SK-N-MC (cell line): ENCODE measurements around the gene URAD.
A peak's percentile ranks its signal among the peaks of the same experiment; 100 is the strongest.

Experiments
- DNase-seq: peaks from one replicate; pipeline ENCODE4 v3.0.0-alpha.2; 2011; ENCODE audit warnings: low read depth, low spot score
- H3K27ac ChIP-seq: fragments of 200-600 bp; sonication (generic); 2 replicates; pipeline ENCODE4 v1.5.1; 2016; ENCODE audit warnings: mixed run types
- H3K36me3 ChIP-seq: fragments of 200-600 bp; sonication (generic); 2 replicates; pipeline ENCODE4 v1.6.1; 2017; ENCODE audit warnings: antibody characterized with exemption, low read length, mixed read lengths; ENCODE audit not compliant: insufficient read depth
- H3K4me3 ChIP-seq: fragments of 200-600 bp; sonication (generic); 2 replicates; pipeline ENCODE4 v1.5.1; 2016
- H3K9ac ChIP-seq: fragments of 200-600 bp; sonication (generic); 2 replicates; pipeline ENCODE4 v1.8.0; 2017; ENCODE audit warnings: mixed run types, mixed read lengths; ENCODE audit not compliant: insufficient read length
- H3K9me3 ChIP-seq: fragments of 200-600 bp; sonication (generic); 2 replicates; pipeline ENCODE4 v1.6.1; 2017; ENCODE audit warnings: low read depth, mild to moderate bottlenecking, antibody characterized with exemption, low read length, moderate library complexity, mixed read lengths
- EZH2 ChIP-seq: fragments of 200-600 bp; sonication (generic); IDR thresholded peaks from one replicate; pipeline ENCODE4 v1.6.1; 2017; ENCODE audit warnings: antibody characterized with exemption
- FOXP2 ChIP-seq: optimal IDR thresholded peaks from 2 replicates; pipeline ENCODE3; 2011; ENCODE audit warnings: mild to moderate bottlenecking, moderate library complexity; ENCODE audit not compliant: insufficient read depth; ENCODE audit errors: extremely low read length, control extremely low read depth
- POLR2AphosphoS5 ChIP-seq: IDR thresholded peaks from 2 replicates; pipeline ENCODE4 v1.6.1; 2012; ENCODE audit warnings: mild to moderate bottlenecking, low read depth, low read length, borderline replicate concordance

Gene URAD

DNA sequence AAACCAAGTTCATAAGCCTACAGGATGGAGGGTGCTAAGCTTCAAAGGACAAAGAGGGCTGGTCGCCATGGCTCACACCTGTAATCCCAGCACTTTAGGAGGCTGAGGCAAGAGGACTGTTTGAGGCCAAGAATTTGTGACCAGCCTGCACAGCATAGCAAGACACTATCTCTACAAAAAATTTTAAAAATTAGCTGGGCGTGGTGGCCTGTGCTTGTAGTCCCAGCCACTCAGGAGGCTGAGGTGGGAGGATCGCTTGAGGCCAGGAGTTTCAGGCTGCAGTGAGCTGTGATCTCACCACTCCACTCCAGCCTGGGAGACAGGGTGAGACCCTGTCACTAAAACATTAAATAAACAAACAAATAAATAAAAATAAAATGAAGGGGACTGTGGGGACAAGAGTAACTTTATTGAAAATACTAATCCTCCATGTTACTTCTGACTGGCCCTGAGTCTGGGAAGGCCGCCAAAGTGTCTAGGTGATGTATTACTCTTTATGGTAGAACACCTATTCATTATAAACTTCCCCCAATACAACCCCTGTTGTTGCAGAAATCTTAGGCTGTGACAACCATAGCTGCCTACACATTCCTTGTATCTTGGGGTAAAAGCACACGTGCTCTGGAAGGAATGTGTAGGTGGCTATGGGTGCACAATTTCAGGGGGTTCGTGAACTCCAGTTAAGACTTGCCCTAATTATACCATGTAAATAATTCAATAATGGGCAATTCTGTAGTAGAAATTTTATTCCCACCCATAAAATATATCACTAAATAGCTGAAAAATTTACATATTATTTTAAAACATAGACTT, 14.6 kb upstream of the URAD start:
- TF ChIP-seq POLR2AphosphoS5: no peak
- no peak for TF ChIP-seq EZH2
- no peak for TF ChIP-seq FOXP2
- Histone ChIP-seq H3K27ac (no peak overlapping the region), H3K36me3 (no peaks in the 10 kb centered on the region), H3K9ac (no peak overlapping the region), H3K9me3 (no peaks in the 10 kb centered on the region), H3K4me3 (no peak overlapping the region)
- DNase-seq: no peak

DNA sequence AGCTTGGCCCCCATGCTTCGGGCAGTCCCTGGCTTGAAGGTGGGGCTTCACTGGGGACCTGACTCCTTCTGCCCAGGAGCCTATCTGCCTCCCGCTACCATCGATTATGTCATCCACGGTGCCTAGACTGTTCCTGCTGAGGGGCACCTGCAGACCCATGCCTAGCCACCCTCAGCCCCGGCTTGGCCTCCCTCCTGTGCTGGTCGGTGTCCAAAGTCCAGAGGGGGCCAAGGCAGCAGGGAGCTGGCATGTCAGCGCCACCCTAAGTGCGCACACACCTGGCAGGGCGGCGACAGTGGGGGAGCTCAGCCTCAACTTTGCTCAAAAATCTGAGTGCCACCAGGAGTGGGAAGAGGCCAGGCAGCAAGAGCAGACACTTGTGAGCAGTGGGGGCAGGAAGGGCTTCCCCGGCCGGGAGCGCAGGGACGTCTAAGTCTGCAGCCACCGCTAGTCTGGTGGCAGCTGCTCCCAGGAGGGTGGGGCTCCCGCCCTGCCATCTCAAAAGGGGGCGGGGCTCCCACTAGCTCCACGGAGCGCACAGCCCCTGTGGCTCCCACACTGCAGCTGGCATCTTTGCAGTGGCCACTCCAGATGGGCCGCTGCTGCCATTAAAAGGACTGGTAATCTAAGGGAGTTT, 13.5 kb upstream of the URAD start:
- H3K36me3 ChIP-seq: no peaks in the 10 kb centered on the region
- no peak overlapping the region for H3K4me3 ChIP-seq
- no peaks in the 10 kb centered on the region for H3K9me3 ChIP-seq
- DNase-seq: no peak
- TF ChIP-seq FOXP2 (no peak), POLR2AphosphoS5 (no peak), EZH2 (no peak)
- H3K9ac ChIP-seq: no peak overlapping the region
- H3K27ac ChIP-seq: no peak overlapping the region

DNA sequence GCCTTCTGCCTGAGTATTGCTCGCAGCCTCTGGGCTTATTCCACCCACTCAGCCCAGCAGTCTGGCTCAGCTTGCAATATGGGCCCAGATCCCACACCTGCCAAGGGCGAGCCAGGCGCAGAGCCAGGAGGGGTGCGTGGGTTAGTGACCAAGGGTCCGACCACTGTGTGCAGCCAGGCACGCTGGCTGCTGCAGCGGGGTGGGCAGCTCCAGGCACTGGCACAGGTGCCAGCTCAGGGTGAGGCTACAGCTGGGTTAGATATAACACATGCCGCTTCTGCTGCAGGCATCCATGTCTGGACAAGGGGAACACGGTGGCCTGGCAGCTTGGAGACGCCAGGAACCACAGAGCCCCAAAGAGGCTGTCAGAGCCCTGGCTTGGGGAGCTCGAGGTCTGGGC, 12.6 kb upstream of the URAD start:
- no peak overlapping the region for H3K27ac ChIP-seq
- no peak for TF ChIP-seq POLR2AphosphoS5
- TF ChIP-seq FOXP2: no peak
- TF ChIP-seq EZH2: no peak
- no peak overlapping the region for H3K9ac ChIP-seq
- H3K9me3 ChIP-seq: no peaks in the 10 kb centered on the region
- no peak overlapping the region for H3K4me3 ChIP-seq
- no peak for DNase-seq
- H3K36me3 ChIP-seq: no peaks in the 10 kb centered on the region

DNA sequence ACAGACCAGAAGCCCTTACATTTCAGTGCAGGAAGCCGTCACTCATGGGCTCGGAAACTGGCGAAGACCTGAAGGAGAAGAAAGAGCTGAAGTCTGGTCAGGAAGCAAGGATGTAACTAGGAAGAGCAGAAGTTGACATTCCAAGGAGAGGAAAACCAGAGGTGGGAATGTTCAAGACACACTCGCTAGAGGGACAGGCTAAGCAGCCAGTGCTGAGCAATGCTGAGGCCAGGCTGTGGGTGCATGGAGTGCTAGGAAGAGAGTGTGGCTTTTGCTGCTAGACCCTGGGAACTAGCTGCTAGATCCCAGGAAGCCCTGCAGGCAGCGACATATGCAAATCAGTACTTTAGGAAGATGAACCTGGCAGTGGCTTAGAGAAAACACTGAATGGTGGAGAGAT, 12.1 kb upstream of the URAD start:
- no peaks in the 10 kb centered on the region for H3K9me3 ChIP-seq
- H3K4me3 ChIP-seq: no peak overlapping the region
- no peak for DNase-seq
- TF ChIP-seq FOXP2: no peak
- TF ChIP-seq POLR2AphosphoS5: no peak
- no peak for TF ChIP-seq EZH2
- no peaks in the 10 kb centered on the region for H3K36me3 ChIP-seq
- H3K9ac ChIP-seq: no peak overlapping the region
- H3K27ac ChIP-seq: no peak overlapping the region

DNA sequence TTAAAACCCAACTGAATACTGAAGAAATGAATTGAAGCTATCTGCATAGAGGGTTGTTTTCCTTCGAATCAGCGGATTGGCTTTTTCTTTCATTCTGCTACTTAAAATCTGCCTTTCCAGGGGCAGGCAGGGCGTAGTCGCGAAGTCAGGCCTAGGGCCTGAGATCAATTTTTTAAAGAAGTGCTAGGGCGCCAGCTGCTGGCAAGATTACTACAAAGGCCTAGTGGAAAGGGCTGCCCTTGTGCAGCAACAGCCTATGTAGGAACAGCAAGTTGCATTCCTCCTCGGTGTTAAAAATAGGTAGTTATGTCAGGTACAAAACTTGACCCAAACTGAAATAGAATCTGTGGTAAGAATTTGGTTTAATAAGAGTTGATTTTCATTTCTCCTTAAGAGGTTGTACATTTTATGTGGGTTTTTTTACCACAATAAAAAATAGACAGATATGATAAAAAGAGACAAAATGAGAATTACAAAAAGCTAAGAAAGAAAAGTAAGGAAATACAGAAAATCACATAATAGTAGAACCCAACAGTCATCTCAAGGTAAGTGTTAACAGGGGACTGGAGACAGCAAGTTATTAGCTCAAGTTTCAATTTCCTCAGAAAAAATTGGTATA, 9.5 kb upstream of the URAD start:
- no peak for TF ChIP-seq POLR2AphosphoS5
- no peak for TF ChIP-seq FOXP2
- no peak for TF ChIP-seq EZH2
- Histone ChIP-seq H3K9me3 (no peaks in the 10 kb centered on the region), H3K27ac (no peak overlapping the region), H3K36me3 (no peaks in the 10 kb centered on the region), H3K4me3 (no peak overlapping the region), H3K9ac (no peak overlapping the region)
- no peak for DNase-seq

DNA sequence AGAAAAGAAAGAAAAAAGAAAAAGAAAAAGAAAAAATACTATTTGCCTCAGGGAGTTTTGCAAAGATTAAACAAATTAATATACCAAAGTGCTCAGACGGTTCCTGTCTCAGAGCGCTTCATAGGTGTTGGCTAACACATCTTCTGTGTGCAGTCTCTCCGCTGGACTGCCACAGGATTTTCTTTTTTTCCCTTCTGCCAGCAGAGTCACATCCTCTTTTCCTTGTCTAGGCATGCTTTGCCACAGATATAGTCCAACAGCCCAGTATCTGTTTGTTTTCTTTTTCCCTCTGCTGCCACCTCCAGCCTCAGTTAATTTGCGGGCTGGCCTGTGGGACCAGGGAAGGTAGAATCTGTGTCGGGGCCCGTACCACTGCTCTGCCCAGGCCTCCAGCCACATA, 3.4 kb upstream of the URAD start:
- Histone ChIP-seq H3K4me3 (no peak overlapping the region), H3K27ac (no peak overlapping the region), H3K9ac (no peak overlapping the region), H3K36me3 (no peaks in the 10 kb centered on the region), H3K9me3 (no peaks in the 10 kb centered on the region)
- TF ChIP-seq FOXP2: no peak
- TF ChIP-seq EZH2: no peak
- TF ChIP-seq POLR2AphosphoS5: no peak
- DNase-seq: no peak

DNA sequence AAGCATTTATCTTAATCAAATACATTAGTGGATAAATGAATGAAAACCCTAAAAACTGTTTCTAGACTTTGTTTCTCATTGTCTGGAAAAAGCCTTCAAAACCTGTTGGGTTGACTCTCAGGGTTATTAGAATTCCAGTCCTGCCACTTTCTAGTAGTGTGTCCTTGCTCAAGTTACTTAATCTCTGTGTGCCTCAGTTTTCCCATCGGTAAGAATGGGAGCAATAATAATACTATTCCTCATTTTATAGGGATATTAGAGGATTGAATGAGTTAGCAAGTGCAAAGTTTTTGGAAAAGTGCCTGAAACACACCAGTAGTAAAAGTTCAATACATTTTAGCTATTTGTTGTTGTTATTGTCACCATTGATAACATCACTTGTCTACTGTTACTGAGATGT, 2.9 kb downstream of the URAD start:
- H3K9me3 ChIP-seq: no peaks in the 10 kb centered on the region
- no peak for DNase-seq
- H3K4me3 ChIP-seq: no peak overlapping the region
- no peak for TF ChIP-seq POLR2AphosphoS5
- no peak for TF ChIP-seq EZH2
- no peak for TF ChIP-seq FOXP2
- H3K27ac ChIP-seq: no peak overlapping the region
- H3K36me3 ChIP-seq: no peaks in the 10 kb centered on the region
- H3K9ac ChIP-seq: no peak overlapping the region

DNA sequence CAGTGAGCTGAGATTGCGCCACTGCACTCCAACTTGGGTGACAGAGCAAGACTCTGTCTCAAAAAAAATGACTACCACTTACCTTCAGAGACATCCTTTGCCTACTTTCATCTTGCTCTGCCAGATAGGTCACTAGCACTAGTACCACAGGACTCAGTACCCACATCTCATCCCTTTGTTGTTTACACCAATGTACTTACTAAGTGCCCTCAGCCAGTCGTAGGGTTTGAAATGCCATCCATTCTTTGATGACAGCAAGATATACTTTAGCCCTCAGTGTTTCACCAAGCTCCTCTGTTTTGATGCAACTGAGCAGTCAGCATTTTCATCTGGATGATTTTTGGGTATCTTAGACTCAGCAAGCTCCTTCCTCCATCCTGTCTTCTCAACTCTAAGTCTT, 6.1 kb downstream of the URAD start:
- Histone ChIP-seq H3K36me3 (no peaks in the 10 kb centered on the region), H3K9me3 (no peaks in the 10 kb centered on the region), H3K4me3 (no peak overlapping the region), H3K27ac (no peak overlapping the region), H3K9ac (no peak overlapping the region)
- no peak for DNase-seq
- TF ChIP-seq FOXP2 (no peak), POLR2AphosphoS5 (no peak), EZH2 (no peak)

DNA sequence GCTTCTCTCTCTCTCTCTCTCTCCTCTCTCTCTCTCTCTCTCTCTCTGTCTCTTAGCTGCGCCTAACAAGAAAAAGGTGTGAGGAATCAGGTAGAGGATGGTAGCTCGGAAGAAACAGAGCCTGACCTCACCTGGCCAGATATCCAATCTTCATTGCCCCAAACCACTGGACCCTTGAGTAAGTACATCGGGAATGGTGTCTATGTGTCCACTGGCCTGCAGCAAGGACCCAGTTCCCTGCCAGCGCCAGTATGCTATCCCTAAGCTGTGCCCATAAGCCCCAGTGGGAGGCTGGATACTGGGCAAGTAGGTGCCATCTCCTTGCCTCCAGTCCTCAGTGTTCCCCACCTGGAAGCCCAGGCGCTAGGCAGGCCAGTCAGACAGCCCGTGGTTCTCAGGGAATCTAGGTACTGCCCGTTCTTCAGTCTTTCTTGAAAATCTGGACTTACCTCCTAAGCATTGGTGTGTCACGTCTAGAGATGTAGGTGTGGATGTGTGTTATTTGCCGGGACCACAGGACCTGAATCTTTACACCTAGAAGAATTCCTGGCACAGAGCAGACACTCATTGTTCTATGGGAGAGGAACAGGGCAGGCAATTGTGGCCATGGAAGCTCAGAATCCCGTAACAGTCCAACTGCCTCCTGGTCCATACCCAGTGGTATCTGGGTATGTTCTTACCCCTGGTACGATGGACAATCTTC, 7.3 kb downstream of the URAD start:
- no peaks in the 10 kb centered on the region for H3K9me3 ChIP-seq
- TF ChIP-seq FOXP2: no peak
- TF ChIP-seq POLR2AphosphoS5: no peak
- peak; percentile 5 for TF ChIP-seq EZH2
- no peak overlapping the region for H3K9ac ChIP-seq
- no peak for DNase-seq
- no peak overlapping the region for H3K27ac ChIP-seq
- no peaks in the 10 kb centered on the region for H3K36me3 ChIP-seq
- H3K4me3 ChIP-seq: no peak overlapping the region
